NCI-H748 (cell line): ENCODE results near the gene PPFIBP2.

ENCODE experiments used
- DNase-seq: peaks from one replicate; lab custom pipeline; 2025; ENCODE audit not compliant: unreplicated experiment; lab: John Stamatoyannopoulos, UW

PPFIBP2 gene

GRCh38 chr11:7683571-7683970 is 169.8 kb downstream of the PPFIBP2 start:
- DNase-seq = no peak

GRCh38 chr11:7686761-7687160 is 173.0 kb downstream of the PPFIBP2 start:
- no peak for DNase-seq

GRCh38 chr11:7687386-7687785 is 173.6 kb downstream of the PPFIBP2 start:
- no peak for DNase-seq

DNA sequence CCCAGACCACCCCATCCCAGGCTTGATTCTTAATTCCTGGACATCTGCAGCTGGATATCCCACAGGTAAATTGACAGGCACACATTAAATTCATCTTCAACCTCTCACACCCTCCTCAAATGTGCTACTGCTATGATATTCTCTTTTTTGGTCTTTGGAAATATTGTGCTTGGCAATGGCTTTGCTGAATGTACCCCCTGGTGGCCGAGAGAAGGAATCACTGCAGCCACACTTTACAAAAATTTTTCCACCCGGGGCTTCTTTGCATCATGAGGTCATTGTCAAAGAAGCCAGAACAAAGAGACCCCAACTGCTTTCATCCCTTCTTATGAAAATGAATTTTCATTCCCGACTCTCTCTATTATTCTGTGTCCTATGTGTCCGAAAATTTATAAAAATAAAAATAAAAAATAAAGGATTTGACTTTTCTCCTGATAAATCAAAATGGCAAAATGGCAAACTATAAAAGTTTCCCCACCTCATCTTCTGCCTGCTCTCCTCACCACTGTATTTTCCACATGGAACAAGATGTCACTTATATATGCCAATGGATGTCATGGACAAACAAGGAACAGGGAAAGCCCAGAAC is 174.5 kb downstream of the PPFIBP2 start:
- DNase-seq = peak; percentile 4

DNA sequence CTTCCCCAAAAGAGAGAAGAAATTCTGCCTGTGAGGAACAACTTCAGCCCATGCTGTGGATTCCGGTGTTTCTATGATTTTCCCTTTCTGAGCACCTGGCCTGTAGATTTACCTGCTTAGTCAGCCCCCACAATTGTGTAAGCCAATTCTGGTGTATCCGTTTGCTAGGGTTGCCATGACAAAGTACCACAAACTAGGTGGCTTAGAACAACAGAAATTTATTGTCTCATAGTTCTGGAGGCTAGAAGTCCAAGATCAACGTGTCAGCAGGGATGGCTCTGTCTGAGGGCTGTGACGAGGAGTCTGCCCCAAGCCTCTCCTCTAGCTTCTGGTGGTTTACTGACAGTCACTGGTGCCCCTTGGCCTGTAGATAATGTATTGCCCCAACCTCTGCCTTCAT is 175.4 kb downstream of the PPFIBP2 start:
- no peak for DNase-seq

DNA sequence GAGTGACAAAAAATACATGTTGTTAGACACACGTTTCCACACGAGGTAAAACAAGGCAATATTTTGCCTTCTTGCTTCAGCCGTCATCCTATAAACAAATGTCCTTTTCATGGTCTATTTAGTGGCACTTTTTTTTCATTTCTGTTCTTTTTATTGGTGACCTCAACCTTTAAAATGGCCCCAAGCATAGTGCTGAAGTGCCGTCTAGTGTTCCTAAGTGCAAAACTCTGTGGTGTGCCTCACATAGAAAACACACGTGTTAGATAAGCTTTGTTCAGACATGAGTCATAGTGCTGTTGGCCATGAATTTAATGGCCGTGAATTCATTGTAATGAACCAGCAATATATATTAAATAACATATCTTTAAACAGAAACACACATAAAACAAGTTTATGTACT is 176.8 kb downstream of the PPFIBP2 start:
- DNase-seq = no peak

GRCh38 chr11:7691759-7692350 is 178.1 kb downstream of the PPFIBP2 start:
- no peak for DNase-seq

- no peak for DNase-seq
Observed at GRCh38 chr11:7692426-7692825, 178.6 kb downstream of the PPFIBP2 start.

GRCh38 chr11:7694235-7694634 is 180.4 kb downstream of the PPFIBP2 start:
- DNase-seq = no peak

DNA sequence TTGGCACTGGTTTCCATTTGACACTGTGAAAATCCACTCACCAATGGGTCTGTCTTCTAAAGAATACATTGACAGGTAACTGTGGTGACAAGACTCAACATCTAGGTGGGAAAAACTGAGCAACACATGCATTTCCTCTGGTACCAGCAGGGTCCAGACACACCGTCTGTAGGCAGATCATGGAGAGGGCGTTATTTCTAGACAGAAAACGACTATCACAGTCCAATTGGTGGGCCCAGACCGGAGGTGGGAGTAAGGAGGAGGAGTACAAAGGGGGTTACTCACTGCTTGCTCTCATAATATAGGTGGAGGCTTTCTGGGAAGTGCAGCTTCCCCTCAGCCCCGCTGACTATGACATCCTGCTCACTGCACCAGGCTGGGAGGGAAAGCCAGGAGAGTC is 182.6 kb downstream of the PPFIBP2 start:
- DNase-seq = no peak
